GM21825 (cell line): ENCODE measurements around the gene CYB5B.

Experiments used
- ATAC-seq: cut with Tn5 transposase; IDR thresholded peaks from one replicate; pipeline ENCODE4 v1.9.1; 2021; ENCODE audit warnings: mild to moderate bottlenecking, moderate library complexity; ENCODE audit not compliant: unreplicated experiment

Gene CYB5B

DNA sequence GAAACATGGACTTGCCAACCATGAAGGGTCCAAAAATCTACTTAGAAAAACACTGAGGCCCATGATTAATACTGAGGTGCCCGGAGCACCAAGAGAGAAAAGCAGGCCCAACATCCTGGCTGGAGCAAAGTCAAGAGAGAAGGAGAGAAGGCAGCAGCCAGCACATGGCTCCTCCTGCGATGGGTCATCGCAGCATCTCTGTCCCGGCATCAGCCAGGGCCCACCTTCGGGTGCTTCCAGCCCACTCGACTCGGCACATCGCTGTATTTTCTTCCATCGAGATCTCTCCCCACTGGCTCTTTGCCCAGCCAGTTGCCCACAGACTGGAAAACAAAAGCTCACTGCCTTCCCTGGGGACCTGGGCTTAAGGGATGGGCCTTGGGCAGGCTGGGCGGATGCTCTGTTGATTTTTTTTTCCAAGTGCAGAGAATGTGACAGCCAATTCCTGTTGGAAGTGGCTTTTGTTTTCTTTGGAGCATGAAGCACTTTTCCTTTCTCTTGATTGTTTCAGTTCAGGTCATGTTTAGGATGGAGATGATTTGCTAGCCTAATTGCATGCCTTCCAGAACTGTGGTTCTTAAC, 58.1 kb downstream of the CYB5B start:
- ATAC-seq: no peak

DNA sequence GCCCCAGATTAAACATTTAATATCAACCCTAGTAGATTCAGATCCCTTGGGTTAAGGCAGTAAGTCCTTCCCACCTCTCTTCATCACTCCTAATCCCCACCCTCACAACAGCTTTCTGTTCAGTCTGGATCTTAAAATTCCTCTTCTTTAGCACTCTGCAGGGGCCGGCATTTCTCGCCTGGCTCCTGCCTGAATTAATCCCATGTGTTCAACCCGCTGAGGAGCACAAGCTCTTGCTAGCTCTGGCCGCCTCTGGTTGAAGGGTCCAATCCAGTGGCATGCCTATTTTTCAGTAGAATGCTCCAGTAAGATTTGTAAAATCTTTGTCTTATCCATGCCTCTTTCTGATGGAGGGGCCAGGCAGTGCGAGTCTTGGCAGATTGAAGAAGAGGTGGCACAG, 59.2 kb downstream of the CYB5B start:
- ATAC-seq: no peak

DNA sequence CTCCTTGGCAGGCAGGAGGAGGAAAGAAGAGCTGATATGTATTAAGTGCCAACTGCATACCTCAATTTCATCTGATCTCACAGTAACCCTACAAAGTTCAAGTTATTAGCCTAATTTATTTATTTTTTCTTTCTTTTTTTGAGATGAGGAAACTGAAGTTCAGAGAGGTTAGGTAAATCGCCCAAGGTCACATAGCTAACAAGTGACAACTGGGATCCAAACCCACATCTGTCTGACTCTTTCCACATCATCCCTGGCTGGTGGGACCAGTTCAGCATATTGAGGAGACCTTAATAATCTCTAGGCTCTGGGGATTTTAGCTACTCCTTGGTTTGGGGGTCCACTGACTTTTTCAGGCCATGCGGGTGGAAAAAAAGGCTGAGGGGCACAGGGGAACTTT, 60.9 kb downstream of the CYB5B start:
- ATAC-seq: no peak

DNA sequence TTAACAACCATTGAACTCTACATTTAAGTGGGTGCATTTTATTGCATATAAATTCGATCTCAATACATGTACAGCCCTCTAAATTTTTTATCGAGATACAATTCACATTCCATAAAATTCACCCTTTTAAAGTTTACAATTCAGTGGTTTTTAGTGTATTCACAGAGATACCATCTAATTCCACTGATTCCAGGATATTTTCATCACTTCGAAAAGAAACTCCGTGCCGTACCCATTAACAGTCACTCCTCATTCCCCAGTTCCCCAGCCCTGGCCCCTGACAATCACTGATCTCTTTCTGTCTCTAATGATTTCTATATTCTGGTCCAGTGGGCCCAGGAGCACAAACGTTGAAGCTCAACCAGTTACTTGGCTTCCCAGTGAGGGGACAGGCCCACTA, 61.4 kb downstream of the CYB5B start:
- no peak for ATAC-seq

DNA sequence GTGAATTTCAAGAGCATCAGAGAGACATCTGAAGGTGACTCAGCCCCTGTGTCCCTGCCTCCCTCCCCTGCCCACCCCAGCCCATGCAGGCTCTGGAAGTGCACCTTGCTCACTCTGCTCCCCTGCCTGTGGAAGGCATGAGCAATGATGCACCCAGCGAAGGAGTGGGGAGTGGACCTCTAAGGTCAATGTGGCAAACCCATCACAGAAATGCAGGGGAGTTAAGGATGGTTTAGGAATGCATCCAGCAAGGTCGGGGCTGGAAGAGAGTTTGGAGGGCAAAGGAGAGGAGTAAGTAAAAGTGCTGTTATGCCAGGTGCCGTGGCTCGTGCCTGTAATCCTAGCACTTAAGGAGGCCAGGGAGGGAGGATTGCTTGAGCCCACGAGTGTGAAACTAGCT, 61.9 kb downstream of the CYB5B start:
- no peak for ATAC-seq

DNA sequence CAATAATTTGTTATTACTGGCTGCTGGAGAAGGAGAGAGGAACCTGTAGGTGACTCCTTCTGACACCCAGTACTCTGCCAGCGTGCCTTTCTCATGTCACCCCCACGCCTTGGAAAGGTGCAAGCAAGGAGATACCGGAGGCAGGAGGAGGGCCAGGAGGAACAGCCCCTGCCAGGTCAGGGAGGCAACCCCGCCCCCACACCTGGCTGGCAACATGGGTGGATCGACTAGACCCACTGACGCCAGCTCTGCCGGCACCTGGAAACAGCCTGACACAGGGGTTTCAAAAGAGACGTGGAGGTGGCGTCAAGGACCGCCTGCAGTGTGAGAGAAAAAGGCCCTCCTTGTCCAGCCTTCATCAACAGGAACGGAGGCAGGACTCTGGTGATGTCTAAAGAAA, 62.3 kb downstream of the CYB5B start:
- ATAC-seq: no peak

DNA sequence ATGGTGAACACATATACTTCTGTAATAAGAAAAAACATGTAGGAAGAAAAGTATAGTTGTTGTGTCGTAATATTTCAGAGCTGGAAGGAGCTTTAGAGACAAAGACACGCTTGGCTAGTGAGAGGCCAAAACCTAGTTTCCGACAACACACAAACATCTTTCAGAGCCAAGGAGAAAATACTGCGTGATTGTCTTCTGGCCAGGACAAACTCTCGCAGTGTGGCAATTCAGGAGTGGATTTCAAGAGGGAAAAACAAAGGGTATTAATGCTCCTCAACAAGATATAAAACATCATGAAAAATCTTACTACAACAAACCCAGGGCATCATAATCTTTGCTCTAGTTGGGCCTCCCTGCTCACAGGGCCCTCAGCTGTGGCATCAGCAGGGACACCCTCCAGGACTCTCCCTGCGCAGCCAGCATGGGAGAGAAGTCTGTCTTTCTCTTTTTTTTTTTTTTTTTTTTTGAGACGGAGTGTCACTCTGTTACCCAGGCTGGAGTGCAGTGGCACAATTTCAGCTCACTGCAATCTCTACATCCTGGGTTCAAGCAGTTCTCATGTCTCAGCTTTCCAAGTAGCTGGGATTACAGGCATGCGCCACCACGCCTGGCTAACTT, 66.4 kb downstream of the CYB5B start:
- no peak for ATAC-seq

DNA sequence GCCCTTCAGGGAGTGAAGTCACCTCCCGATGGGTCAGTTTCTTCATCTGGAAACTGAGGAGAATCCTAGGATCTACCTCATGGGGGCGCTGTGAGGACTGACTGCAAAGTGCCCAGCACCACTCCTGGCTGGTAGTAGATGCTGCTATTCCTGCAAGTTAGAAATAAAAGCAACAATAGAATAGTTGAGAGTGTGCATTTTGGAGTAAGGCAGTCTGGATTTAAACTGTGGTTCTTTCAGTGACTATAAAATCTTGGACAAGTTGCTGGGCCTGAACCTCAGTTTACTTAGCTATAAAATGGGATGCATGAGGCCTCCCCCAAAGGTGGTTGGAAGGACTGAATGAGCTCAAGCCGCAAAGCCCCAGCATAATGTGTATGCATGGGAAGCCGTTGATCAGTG, 70.6 kb downstream of the CYB5B start:
- ATAC-seq: no peak

DNA sequence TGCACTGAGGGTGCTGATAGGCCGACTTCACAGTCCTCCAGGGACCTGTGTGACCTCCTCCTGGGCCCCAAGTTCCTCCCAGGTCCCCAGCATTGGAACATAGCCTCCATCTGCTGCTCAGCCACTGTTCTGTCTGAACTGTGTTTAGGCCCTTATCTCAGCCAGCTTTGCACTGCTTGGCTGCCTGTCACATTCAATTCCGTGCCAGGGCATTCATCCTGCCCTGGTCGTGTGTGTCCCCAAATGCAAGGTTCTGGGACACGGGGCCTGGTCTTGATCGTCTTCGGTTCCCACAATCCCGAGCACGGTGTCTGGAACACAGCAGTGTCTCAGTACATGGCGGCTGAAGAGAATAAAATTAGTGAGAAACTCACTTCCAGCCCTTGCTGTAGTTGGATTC, 71.4 kb downstream of the CYB5B start:
- ATAC-seq: no peak

DNA sequence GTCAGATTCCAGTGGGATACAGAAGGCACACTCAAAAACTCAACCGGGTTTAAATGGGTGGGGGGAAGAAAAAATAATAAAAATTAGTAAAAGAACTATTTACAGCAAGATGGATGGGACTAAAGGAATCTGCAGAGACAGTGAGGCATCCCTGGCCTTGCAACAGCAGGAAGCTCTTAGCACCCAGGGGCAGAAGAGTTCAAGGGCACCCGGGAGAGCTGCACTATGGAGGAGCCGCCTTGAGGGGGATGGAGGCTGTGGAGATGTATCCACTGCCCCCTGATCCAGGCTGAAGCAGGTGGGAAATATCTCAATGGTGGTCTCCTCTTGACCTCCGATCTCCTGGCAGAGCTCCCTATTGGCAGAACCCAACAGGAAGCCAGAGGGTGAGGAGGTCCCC, 72.0 kb downstream of the CYB5B start:
- no peak for ATAC-seq

DNA sequence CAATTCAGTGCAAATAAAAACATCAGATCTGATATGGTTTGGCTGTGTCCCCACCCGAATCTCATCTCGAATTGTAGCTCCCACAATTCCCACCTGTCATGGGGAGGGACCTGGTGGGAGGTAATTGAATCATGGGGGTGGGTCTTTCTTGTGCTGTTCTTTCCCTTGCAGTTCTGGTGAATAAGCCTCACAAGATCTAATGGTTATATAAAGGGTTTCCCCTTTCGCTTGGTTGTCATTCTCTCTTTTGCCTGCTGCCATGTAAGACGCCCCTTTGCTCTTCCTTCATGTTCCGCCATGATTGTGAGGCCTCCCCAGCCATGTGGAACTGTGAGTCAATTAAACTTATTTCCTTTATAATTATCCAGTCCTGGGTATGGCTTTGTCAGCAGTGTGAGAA, 72.5 kb downstream of the CYB5B start:
- no peak for ATAC-seq

DNA sequence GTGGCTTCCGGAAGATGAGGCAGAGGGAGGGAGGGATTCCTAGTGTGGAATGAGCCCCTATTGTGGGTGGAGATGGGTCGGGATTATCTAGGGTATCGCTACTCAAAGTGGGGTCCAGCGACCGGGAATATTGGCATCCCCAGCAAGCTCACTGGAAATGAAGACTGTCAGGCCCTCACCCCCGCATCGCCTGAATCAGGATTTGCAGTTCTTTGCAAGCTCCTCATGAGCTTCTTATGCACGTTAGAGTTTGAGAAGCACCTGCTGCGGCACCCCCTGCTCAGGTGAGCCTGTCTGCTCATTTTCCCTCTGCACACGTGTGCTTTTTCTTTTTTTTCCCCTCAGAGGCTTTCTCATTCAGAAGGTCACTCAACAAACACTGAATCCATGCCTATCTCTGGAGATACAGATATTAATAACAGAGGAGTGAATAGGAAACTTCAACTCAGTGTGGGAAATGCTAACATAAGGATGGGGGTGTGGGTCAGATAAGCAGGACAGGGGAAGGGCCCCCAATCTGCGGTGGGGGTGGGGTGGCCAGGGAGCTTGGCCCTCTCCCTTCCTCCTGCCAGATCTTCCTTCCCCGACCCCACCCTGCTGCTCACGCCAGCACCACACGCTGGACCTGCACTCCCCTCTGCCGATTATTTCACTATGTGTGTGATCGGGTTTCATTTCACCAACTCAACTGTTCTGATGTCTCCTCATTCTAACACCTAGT, 73.6 kb downstream of the CYB5B start:
- ATAC-seq: no peak

DNA sequence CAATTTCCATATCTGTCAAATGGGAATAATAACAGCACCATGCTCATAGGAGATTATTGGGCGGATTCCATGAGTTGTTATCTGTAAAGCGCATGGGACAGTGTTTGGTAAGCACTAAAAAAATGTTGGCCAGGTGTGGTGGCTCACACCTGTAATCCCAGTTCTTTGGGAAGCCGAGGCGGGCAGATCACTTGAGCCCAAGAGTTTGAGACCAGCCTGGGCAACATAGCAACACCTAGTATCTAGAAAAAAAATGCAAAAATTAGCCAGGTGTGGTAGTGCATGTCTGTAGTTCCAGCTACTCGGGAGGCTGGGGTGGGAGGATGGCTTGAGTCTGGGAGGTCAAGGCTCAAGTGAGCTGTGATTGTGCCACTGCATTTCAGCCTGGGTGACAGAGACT, 74.5 kb downstream of the CYB5B start:
- no peak for ATAC-seq

DNA sequence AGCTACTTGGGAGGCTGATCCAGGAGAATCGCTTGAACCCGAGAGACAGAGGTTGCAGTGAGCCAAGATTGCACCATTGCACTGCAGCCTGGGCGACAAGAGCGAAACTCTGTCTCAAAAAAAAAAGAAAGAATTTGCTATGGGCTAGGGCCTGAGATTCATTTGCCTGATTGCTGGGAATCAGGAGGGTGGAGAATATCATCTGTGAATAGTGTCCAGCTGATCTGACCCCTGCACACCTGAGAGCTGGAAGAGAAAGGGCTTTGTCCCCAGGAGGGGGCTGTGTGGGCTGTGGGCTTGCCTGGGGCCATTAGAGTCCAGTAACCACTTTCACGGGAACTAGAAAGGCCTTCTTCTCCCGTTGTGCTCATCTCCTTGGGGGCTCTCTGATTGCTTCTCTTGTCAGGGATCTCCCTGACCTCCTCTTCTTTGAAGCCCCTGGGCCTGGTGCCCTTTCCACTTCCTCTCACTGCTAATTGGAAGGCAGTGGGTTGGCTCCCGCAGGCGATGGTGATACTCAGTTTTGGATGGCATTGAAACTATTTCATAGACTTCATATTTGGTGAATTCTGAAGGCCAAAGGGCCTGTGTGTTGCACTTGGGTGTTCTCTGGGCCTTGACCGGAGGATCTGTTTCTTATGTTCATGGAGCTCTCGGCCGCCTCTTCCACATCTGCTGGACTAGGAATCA, 75.3 kb downstream of the CYB5B start:
- no peak for ATAC-seq

DNA sequence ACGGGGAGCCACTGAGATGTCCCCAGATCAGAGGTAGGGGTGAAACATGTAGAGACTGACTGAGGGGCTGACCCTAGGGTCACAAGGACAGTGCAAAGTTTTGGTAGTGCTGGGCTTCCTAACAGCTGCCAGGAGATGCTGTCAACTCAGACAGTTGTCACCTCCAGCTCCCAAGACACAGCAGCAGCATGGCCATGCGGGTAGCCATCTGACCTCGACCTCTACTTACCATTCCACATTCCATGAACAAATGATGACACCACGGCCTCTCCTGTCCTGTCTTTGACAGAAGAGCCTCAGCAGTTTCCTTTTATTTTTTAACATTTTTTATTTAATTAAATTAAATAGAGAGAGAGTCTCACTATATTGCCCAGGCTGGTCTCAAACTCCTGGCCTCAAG, 76.1 kb downstream of the CYB5B start:
- no peak for ATAC-seq

DNA sequence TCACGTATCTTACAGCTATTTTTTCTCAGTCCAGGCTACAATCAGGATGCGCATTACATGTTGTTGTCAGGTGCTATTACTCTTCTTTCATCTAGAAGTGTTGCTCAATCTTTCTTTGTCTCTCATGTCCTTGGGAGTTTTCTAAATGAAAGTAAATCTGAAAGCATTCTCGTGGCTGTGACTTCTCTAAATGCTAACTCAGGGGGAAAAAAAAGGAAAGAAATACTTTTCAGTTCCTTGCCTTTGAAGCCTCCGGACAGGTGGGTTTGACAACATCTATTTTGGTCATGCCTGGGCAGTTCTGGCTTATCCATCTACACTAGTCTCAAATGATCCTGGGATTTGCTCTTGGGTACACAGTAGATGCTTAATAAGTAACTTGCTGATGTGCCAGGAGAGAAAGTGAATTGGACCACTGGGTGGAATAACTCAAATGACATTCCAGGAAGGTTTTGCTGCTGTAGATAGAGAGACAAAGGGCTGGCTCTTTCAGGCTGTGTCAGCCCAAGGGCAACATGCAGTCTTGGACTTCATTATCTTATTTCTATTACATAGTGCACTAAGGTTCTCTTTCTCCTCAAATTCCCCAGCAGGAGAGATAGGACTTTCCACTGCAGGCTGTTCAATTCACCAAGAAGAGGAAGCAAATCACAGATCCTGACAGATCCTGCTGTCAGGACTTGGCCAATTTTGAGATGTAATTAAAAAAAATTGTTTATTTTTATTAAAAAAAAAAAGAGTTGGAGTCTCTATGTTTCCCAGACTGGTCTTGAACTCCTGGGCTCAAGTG, 77.7 kb downstream of the CYB5B start:
- no peak for ATAC-seq

DNA sequence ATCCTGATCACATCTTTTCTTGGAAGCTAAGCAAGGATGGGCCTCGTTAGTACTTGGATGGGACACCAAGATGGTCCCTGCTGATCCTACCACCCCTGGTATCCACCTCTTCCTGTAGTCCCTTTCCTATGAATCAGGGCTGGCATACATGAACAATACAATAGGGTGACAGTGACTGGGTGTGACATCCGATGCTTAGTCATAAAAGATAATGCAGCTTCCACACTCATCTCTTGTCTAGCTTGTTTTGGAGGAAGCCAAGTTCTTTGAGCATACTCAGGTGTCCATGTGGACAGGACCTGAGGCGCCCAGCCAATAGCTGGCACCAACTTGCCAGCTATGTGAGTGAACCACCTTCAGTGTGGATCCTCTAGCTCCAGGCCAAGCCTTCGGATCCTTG, 78.8 kb downstream of the CYB5B start:
- ATAC-seq: no peak

DNA sequence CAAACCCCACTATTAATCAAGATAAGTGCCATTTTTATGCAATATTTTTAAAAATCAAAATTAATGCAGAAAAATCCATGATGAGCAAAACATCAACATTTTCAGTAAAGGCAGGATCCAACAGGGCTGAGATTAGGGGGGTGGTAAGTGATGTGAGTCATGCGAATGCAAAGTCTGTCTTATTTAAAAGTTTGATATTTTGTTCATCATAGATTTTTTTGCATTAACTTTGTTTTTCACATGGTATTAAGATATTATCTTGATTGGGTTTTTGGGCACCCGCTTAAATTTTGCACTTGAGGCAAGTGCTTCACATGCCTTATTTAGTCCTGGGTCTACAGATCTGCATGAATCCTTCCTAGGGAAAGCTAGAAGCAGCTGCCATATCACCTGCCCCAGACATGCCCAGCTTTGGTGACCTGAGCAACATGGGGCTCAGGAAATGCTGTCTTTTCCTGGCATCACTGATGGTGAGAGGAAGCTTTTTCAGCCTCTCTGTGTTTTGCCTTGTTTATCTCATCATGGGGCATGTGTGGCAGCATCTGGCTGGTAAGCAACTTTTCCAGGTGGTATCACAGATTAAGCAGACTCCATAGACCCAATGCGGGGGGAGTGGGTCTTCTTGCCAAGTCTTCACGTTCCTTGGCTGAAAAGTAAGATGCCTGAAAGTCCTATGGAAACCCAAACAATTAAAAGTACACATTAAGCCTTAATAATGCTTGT, 83.8 kb downstream of the CYB5B start:
- ATAC-seq: no peak

DNA sequence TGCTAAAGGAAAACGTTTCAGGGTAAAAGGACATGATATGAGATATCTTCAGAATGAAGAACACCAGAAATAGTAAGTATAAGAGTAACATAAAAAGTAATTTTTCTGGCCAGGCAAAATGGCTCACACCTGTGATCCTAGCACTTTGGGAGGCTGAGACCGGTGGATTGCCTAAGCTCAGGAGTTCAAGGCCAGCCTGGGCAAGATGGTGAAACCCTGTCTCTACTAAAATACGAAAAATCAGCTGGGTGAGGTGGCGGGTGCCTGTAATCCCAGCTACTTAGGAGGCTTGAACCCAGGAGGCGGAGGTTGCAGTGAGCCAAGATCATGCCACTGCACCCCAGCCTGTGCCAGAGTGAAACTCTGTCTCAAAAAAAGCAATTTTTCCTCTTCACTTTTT, 84.7 kb downstream of the CYB5B start:
- ATAC-seq: no peak

DNA sequence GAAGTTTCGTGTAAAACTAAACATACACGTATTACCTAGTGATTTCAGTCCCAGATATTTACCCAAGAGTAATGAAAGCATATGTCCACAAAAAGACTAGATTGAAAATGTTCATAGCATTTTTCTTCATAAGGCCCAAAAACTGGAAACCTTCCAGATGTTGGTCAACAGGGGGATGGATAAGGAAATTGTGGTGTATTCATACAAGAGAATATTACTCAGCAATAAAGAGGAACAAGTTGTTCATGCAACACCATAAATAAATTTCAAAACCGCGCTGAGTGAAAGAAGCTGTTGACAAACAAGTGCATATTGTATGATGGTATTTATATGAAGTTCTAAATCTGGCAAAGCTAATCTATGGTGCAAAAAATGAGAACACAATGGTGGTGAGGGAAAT, 87.2 kb downstream of the CYB5B start:
- no peak for ATAC-seq
